Progenitor cell of endocrine pancreas (in vitro differentiated cells): Measurements from ENCODE around the gene BRSK1. TPM values are rescaled to one million over a fixed set of nuclear protein-coding genes. Genes with fewer than 3 reads are reported as not detected.

Experiments used
- DNase-seq: peaks from one replicate; pipeline ENCODE4 v3.0.0; 2021; ENCODE audit warnings: low spot score; ENCODE audit not compliant: unreplicated experiment
- H3K27ac Mint-ChIP-seq: 2 replicates; pipeline ENCODE4 v1.8.0; 2021; ENCODE audit warnings: mild to moderate bottlenecking, moderate library complexity, mixed read lengths
- H3K27me3 Mint-ChIP-seq: 2 replicates; pipeline ENCODE4 v1.8.0; 2021; ENCODE audit warnings: mixed read lengths
- H3K36me3 Mint-ChIP-seq: 2 replicates; pipeline ENCODE4 v1.8.0; 2022; ENCODE audit warnings: mixed read lengths; ENCODE audit not compliant: insufficient read depth
- H3K4me1 Mint-ChIP-seq: 2 replicates; pipeline ENCODE4 v1.8.0; 2021; ENCODE audit warnings: low read depth, mixed read lengths
- H3K4me3 Mint-ChIP-seq: 2 replicates; pipeline ENCODE4 v1.8.0; 2021; ENCODE audit warnings: low read depth, mild to moderate bottlenecking, moderate library complexity, mixed read lengths
- H3K9me3 Mint-ChIP-seq: 2 replicates; pipeline ENCODE4 v1.8.0; 2021; ENCODE audit warnings: low read depth, mixed read lengths
- CTCF ChIP-seq: fragments of 200-600 bp; sonication (generic); IDR thresholded peaks from one replicate; pipeline ENCODE4 v1.5.0; 2021; ENCODE audit warnings: antibody characterized with exemption, mild to moderate bottlenecking; ENCODE audit not compliant: unreplicated experiment
- total RNA-seq: library from RNA; stranded (reverse); gene quantifications from 2 replicates; pipeline ENCODE4 v1.2.1, GENCODE V29; 2021

BRSK1 gene
- total RNA-seq, 1 donor from 2014 or later: 68.7 TPM

DNA sequence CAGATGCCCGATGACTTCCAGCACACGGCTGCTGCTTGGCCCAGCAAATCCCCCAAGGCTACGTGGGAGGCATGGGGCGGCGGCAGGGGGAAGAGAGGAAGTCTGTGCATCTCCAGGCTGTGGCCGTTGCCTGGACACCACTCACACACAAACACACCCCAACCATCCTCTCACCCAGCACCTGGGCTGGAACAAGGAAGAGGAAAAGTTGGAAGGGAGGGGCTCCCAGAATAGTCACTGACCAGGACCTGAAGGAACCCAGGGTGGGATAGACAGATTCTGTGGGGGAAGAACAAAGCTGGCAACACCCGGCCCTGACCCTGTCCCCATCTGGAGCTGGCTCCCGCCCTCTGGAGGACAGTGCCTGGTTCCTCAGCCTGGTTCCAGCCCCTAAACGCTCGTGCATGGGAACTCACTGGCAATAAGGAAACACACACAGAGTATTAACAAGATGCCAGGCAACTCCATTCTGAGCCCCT, 36.1 kb upstream of the BRSK1 start:
- no peak for TF ChIP-seq CTCF
- Mint-ChIP-seq H3K27ac (no peak overlapping the region), H3K4me1 (no peaks in the 10 kb centered on the region), H3K27me3 (no peaks in the 10 kb centered on the region), H3K36me3 (peaks cover 6% of the 10 kb centered on the region), H3K9me3 (no peaks in the 10 kb centered on the region), H3K4me3 (no peak overlapping the region)
- no peak for DNase-seq

DNA sequence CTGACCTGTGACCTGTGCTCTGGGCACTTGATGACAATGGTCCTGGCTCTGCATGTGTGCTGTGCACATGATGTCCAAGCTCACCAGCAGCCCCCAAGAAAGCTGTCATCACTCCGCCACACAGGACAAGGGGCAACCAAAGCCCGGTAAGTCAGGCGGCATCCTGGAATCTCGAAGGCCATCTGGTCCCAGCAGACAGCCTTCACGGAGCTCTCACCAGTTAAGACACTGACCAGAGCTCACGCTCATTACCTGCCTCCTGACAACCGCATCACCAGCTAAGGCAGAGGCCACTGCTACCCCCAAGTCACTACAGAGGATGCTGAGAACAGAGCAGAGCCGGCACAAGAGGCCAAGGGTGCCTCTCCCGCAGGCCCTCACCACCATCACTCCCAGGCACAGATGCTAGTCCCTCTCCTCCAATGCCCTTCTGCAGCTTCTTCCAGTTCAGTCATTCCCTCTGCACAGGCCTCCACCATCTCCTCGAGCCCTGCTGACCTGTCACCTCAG, 35.6 kb upstream of the BRSK1 start:
- no peak for TF ChIP-seq CTCF
- H3K4me1 Mint-ChIP-seq: no peaks in the 10 kb centered on the region
- H3K27me3 Mint-ChIP-seq: no peaks in the 10 kb centered on the region
- no peak for DNase-seq
- peaks cover 4% of the 10 kb centered on the region for H3K36me3 Mint-ChIP-seq
- peak overlapping the region; percentile 33 for H3K27ac Mint-ChIP-seq
- no peaks in the 10 kb centered on the region for H3K9me3 Mint-ChIP-seq
- no peak overlapping the region for H3K4me3 Mint-ChIP-seq

- no peaks in the 10 kb centered on the region for H3K27me3 Mint-ChIP-seq
- TF ChIP-seq CTCF: no peak
- no peak for DNase-seq
- peaks cover 4% of the 10 kb centered on the region for H3K36me3 Mint-ChIP-seq
- H3K9me3 Mint-ChIP-seq: no peaks in the 10 kb centered on the region
- H3K27ac Mint-ChIP-seq: peak overlapping the region; percentile 33
- no peak overlapping the region for H3K4me3 Mint-ChIP-seq
- no peaks in the 10 kb centered on the region for H3K4me1 Mint-ChIP-seq
Observed at GRCh38 chr19:55248704-55249103, 35.1 kb upstream of the BRSK1 start.

DNA sequence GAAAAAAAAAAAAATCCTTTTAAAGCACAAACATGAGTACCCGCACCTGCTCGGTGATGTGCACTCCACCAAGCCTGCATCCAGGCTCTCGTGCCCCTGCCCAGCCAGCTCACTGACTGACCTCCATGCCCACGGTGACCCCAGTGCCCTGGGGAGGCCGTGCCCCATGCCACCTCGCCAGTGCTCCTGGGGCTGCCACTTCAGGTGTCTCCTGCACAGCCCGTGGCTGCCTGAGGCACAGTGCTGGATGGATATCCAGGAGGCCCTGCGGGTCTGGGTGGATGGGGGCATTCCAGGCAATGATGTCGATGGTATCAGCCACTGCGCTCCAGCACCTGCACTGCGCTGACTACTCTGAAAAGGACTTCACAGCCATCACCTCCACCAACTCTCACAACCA, 34.0 kb upstream of the BRSK1 start:
- no peaks in the 10 kb centered on the region for H3K36me3 Mint-ChIP-seq
- no peak for DNase-seq
- no peaks in the 10 kb centered on the region for H3K4me1 Mint-ChIP-seq
- no peak overlapping the region for H3K4me3 Mint-ChIP-seq
- no peaks in the 10 kb centered on the region for H3K9me3 Mint-ChIP-seq
- H3K27ac Mint-ChIP-seq: no peak overlapping the region
- TF ChIP-seq CTCF: no peak
- no peaks in the 10 kb centered on the region for H3K27me3 Mint-ChIP-seq

GRCh38 chr19:55250262-55251036, 33.3 kb upstream of the BRSK1 start:
- no peak for DNase-seq
- no peaks in the 10 kb centered on the region for H3K4me1 Mint-ChIP-seq
- no peak for TF ChIP-seq CTCF
- H3K36me3 Mint-ChIP-seq: no peaks in the 10 kb centered on the region
- no peaks in the 10 kb centered on the region for H3K27me3 Mint-ChIP-seq
- peak overlapping the region; percentile 3 for H3K27ac Mint-ChIP-seq
- H3K9me3 Mint-ChIP-seq: no peaks in the 10 kb centered on the region
- H3K4me3 Mint-ChIP-seq: no peak overlapping the region
